ENCODE measurements around the gene AGBL1.

AGBL1 gene

DNA sequence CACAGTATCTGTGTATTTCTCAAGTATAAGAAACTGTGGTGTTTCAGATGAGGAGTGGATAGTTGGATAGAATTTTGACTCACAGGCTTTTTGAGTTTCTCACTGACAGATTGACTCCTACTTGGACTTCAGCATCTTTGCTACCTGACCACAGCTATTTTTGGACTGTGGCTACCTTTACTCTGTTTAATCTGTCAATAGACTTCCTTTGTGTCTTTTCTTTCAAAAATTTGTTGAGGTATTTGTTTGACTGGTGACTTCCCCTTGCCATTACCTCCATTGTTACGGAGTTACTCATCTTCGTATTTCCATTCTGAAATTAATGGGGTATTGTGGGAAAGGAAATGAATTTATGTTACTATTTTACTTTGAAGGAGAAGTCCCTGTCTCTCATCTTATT, 123.8 kb downstream of the AGBL1 start (continued):
- TF ChIP-seq SP7 (tag by site-specific recombination; IDR thresholded peaks at IDR 0.05) (no peak), ZNF266 (tag by site-specific recombination; IDR thresholded peaks at IDR 0.05; ENCODE audit: low read depth) (no peak)

- CTCF ChIA-PET = interaction anchor here (0.7 kb wide), 1 partner anchor 245 kb away, joined by 4 read pairs; no protein-coding TSS in a partner anchor
- no peak overlapping the region for H3K27ac ChIP-seq (ENCODE audit: extremely low read depth, low read depth, low read length)
- no peak overlapping the region for H3K4me3 ChIP-seq (ENCODE audit: low read depth, low read length)
- POLR2A ChIA-PET = no interaction called here
- TF ChIP-seq ZNF658 (tag by site-specific recombination; IDR thresholded peaks at IDR 0.05) (no peak), ZNF785 (tag by site-specific recombination; IDR thresholded peaks at IDR 0.05) (no peak), ZNF211 (tag by site-specific recombination; IDR thresholded peaks at IDR 0.05; ENCODE audit: low read depth) (no peak), SETDB1 (IDR thresholded peaks at IDR 0.05; ENCODE audit: insufficient read length, low read length) (no peak), ZBTB11 (tag by site-specific recombination; conservative IDR thresholded peaks at IDR 0.05; ENCODE audit: low read depth) (no peak), ZNF768 (tag by site-specific recombination; IDR thresholded peaks at IDR 0.05) (no peak), ZFP69B (tag by site-specific recombination; IDR thresholded peaks at IDR 0.05) (no peak), ZNF624 (tag by site-specific recombination; IDR thresholded peaks at IDR 0.05) (no peak), RBAK (tag by site-specific recombination; IDR thresholded peaks at IDR 0.05) (no peak), ZNF548 (tag by site-specific recombination; IDR thresholded peaks at IDR 0.05) (no peak)
- TF ChIP-seq, protein P1, sequence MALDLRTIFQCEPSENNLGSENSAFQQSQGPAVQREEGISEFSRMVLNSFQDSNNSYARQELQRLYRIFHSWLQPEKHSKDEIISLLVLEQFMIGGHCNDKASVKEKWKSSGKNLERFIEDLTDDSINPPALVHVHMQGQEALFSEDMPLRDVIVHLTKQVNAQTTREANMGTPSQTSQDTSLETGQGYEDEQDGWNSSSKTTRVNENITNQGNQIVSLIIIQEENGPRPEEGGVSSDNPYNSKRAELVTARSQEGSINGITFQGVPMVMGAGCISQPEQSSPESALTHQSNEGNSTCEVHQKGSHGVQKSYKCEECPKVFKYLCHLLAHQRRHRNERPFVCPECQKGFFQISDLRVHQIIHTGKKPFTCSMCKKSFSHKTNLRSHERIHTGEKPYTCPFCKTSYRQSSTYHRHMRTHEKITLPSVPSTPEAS (tag by site-specific recombination; IDR thresholded peaks at IDR 0.05) = no peak
- TF ChIP-seq, protein P2, sequence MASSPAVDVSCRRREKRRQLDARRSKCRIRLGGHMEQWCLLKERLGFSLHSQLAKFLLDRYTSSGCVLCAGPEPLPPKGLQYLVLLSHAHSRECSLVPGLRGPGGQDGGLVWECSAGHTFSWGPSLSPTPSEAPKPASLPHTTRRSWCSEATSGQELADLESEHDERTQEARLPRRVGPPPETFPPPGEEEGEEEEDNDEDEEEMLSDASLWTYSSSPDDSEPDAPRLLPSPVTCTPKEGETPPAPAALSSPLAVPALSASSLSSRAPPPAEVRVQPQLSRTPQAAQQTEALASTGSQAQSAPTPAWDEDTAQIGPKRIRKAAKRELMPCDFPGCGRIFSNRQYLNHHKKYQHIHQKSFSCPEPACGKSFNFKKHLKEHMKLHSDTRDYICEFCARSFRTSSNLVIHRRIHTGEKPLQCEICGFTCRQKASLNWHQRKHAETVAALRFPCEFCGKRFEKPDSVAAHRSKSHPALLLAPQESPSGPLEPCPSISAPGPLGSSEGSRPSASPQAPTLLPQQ (tag by site-specific recombination; IDR thresholded peaks at IDR 0.05) = no peak
- no peaks in the 10 kb centered on the region for H3K4me1 ChIP-seq (ENCODE audit: control insufficient read depth, insufficient read depth, low read length)
- no peaks in the 10 kb centered on the region for H3K9me3 ChIP-seq (ENCODE audit: control insufficient read depth, insufficient read depth, low read depth, low read length)
- H3K36me3 ChIP-seq (ENCODE audit: control insufficient read depth in 2 of 2, insufficient read depth in 1 of 2, low read length in 2 of 2) = no peaks in the 10 kb centered on the region
Observed at GRCh38 chr15:86205096-86205495, 125.4 kb downstream of the AGBL1 start.

DNA sequence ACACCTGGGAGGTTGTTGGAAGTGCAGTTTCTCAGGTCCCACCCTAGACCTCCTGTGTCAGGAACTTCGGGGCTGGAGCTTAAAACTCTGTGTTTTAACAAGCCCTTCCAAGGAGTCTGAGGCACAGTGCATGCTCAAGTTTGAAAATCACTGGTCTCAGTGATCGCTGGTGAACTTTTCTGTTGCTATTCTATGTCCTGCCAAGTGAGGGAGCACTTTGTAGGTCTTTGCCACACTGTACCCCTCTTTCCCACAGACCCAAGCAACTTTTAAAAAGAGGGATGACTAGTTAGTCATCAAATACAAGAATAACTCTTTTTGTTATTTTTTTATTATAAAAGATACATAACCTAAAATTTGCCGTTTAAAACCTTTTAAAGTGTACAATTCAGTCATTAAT, 133.7 kb downstream of the AGBL1 start:
- ChIA-PET CTCF (interaction anchor here (0.6 kb wide), 2 partner anchors 15 to 304 kb away, joined by 4 read pairs; no protein-coding TSS in a partner anchor), POLR2A (no interaction called here)
- no peaks in the 10 kb centered on the region for H3K36me3 ChIP-seq (ENCODE audit: control insufficient read depth in 2 of 2, insufficient read depth in 1 of 2, low read length in 2 of 2)
- no peak overlapping the region for H3K27ac ChIP-seq (ENCODE audit: extremely low read depth, low read depth, low read length)
- H3K9me3 ChIP-seq (ENCODE audit: control insufficient read depth, insufficient read depth, low read depth, low read length) = 0 out of 2 replicates have a peak, but pooled peaks cover 2% of the 10 kb centered on the region
- no peak overlapping the region for H3K4me3 ChIP-seq (ENCODE audit: low read depth, low read length)
- H3K4me1 ChIP-seq (ENCODE audit: control insufficient read depth, insufficient read depth, low read length) = no peaks in the 10 kb centered on the region
- no peak for TF ChIP-seq ZNF292 (tag by site-specific recombination; IDR thresholded peaks at IDR 0.05; ENCODE audit: borderline replicate concordance, low read depth)
- TF ChIP-seq, protein P3, sequence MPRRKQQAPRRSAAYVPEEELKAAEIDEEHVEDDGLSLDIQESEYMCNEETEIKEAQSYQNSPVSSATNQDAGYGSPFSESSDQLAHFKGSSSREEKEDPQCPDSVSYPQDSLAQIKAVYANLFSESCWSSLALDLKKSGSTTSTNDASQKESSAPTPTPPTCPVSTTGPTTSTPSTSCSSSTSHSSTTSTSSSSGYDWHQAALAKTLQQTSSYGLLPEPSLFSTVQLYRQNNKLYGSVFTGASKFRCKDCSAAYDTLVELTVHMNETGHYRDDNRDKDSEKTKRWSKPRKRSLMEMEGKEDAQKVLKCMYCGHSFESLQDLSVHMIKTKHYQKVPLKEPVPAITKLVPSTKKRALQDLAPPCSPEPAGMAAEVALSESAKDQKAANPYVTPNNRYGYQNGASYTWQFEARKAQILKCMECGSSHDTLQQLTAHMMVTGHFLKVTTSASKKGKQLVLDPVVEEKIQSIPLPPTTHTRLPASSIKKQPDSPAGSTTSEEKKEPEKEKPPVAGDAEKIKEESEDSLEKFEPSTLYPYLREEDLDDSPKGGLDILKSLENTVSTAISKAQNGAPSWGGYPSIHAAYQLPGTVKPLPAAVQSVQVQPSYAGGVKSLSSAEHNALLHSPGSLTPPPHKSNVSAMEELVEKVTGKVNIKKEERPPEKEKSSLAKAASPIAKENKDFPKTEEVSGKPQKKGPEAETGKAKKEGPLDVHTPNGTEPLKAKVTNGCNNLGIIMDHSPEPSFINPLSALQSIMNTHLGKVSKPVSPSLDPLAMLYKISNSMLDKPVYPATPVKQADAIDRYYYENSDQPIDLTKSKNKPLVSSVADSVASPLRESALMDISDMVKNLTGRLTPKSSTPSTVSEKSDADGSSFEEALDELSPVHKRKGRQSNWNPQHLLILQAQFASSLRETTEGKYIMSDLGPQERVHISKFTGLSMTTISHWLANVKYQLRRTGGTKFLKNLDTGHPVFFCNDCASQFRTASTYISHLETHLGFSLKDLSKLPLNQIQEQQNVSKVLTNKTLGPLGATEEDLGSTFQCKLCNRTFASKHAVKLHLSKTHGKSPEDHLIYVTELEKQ (tag by site-specific recombination; IDR thresholded peaks at IDR 0.05; ENCODE audit: borderline replicate concordance) = no peak
- no peak for TF ChIP-seq ZNF211 (tag by site-specific recombination; IDR thresholded peaks at IDR 0.05; ENCODE audit: low read depth)
- no peak for TF ChIP-seq ZNF311 (tag by site-specific recombination; IDR thresholded peaks at IDR 0.05; ENCODE audit: borderline replicate concordance)
- TF ChIP-seq ZNF354C (tag by site-specific recombination; IDR thresholded peaks at IDR 0.05; ENCODE audit: borderline replicate concordance, low read depth) = no peak
- TF ChIP-seq ZNF510 (tag by site-specific recombination; IDR thresholded peaks at IDR 0.05; ENCODE audit: insufficient replicate concordance) = no peak
